DMS53 treated with DMSO at 0.1 percent for 48 hours (cell line): Measurements from ENCODE around the gene GADD45G.
A peak's percentile ranks its signal among the peaks of the same experiment; 100 is the strongest.

Experiments
- DNase-seq: peaks from one replicate; lab custom pipeline; 2025; ENCODE audit not compliant: unreplicated experiment; lab: John Stamatoyannopoulos, UW

The GADD45G gene

GRCh38 chr9:89629081-89629976 is 24.5 kb downstream of the GADD45G start:
- DNase-seq, result no peak

- no peak for DNase-seq
Measured at GRCh38 chr9:89630508-89630907, 25.7 kb downstream of the GADD45G start.

- DNase-seq, result no peak
Measured at GRCh38 chr9:89631384-89631783, 26.6 kb downstream of the GADD45G start.

GRCh38 chr9:89632192-89632733 is 27.5 kb downstream of the GADD45G start:
- no peak for DNase-seq

- no peak for DNase-seq
Measured at GRCh38 chr9:89632736-89633135, 27.9 kb downstream of the GADD45G start.

GRCh38 chr9:89633404-89633803 is 28.6 kb downstream of the GADD45G start:
- no peak for DNase-seq

GRCh38 chr9:89633920-89634319 is 29.1 kb downstream of the GADD45G start:
- DNase-seq, result no peak

- DNase-seq, result peak; percentile 81
Measured at GRCh38 chr9:89634995-89635742, 30.4 kb downstream of the GADD45G start.

- peak; percentile 57 for DNase-seq
Measured at GRCh38 chr9:89635816-89636215, 31.0 kb downstream of the GADD45G start.

- no peak for DNase-seq
Measured at GRCh38 chr9:89637787-89638186, 33.0 kb downstream of the GADD45G start.

- no peak for DNase-seq
Measured at GRCh38 chr9:89638359-89638758, 33.5 kb downstream of the GADD45G start.

- no peak for DNase-seq
Measured at GRCh38 chr9:89638893-89639292, 34.1 kb downstream of the GADD45G start.

GRCh38 chr9:89639367-89639795 is 34.6 kb downstream of the GADD45G start:
- no peak for DNase-seq

GRCh38 chr9:89639961-89640360 is 35.1 kb downstream of the GADD45G start:
- no peak for DNase-seq

GRCh38 chr9:89640361-89640760 is 35.5 kb downstream of the GADD45G start:
- no peak for DNase-seq

- no peak for DNase-seq
Measured at GRCh38 chr9:89640801-89641200, 36.0 kb downstream of the GADD45G start.

- no peak for DNase-seq
Measured at GRCh38 chr9:89641980-89642379, 37.2 kb downstream of the GADD45G start.

- DNase-seq, result no peak
Measured at GRCh38 chr9:89642789-89643188, 38.0 kb downstream of the GADD45G start.

GRCh38 chr9:89646189-89646939 is 41.6 kb downstream of the GADD45G start:
- no peak for DNase-seq

GRCh38 chr9:89647366-89648128 is 42.7 kb downstream of the GADD45G start:
- DNase-seq, result no peak
